ENCODE data around the gene DNLZ.

DNA sequence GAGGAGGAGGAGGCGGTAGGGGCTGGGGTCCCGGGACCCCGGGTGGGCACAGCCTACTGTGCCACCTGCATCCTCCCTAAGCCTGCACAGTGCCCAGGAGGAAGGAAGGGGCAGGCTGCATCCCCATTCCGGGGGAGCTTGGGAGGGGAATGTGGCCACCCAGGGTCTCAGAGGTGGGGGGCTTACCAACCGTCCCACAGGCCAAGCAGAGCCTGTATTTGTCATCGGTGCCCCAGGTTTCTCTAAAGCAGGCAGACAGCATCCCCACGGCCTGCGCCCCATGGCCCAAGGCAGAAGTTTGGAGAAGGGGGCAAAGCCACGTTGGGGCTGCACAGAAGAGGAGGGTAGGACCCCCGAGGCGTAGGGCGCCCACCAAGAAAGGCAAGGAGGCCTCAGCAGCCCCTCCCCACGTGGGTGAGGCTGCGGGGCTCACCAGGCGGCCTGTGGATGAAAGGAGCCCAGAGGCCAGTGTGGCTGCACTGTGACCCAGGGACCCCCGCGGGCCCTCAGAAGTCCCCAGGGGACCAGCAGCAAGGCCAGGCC lies 36.7 kb downstream of the DNLZ start:
- TF ChIP-seq, protein P1, sequence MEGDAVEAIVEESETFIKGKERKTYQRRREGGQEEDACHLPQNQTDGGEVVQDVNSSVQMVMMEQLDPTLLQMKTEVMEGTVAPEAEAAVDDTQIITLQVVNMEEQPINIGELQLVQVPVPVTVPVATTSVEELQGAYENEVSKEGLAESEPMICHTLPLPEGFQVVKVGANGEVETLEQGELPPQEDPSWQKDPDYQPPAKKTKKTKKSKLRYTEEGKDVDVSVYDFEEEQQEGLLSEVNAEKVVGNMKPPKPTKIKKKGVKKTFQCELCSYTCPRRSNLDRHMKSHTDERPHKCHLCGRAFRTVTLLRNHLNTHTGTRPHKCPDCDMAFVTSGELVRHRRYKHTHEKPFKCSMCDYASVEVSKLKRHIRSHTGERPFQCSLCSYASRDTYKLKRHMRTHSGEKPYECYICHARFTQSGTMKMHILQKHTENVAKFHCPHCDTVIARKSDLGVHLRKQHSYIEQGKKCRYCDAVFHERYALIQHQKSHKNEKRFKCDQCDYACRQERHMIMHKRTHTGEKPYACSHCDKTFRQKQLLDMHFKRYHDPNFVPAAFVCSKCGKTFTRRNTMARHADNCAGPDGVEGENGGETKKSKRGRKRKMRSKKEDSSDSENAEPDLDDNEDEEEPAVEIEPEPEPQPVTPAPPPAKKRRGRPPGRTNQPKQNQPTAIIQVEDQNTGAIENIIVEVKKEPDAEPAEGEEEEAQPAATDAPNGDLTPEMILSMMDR (IDR thresholded peaks at IDR 0.05): no peak
- TF ChIP-seq POLR2A (IDR thresholded peaks at IDR 0.05): no peak
- TF ChIP-seq POLR2AphosphoS5 (IDR thresholded peaks at IDR 0.05): no peak

Data from sigmoid colon (tissue), 4 donors.